HG03469 (cell line): ENCODE measurements around the gene FYN.
"Not testable (repeated sequence)": the region's sequence is repeated elsewhere in the genome, so short reads cannot be mapped to it uniquely, and the experiment has no call there.

Experiments
- ATAC-seq: cut with Tn5 transposase; IDR thresholded peaks from one replicate; pipeline ENCODE4 v1.9.1; 2021; ENCODE audit warnings: mild to moderate bottlenecking, moderate library complexity, moderate number of reproducible peaks; ENCODE audit not compliant: unreplicated experiment

The FYN gene

DNA sequence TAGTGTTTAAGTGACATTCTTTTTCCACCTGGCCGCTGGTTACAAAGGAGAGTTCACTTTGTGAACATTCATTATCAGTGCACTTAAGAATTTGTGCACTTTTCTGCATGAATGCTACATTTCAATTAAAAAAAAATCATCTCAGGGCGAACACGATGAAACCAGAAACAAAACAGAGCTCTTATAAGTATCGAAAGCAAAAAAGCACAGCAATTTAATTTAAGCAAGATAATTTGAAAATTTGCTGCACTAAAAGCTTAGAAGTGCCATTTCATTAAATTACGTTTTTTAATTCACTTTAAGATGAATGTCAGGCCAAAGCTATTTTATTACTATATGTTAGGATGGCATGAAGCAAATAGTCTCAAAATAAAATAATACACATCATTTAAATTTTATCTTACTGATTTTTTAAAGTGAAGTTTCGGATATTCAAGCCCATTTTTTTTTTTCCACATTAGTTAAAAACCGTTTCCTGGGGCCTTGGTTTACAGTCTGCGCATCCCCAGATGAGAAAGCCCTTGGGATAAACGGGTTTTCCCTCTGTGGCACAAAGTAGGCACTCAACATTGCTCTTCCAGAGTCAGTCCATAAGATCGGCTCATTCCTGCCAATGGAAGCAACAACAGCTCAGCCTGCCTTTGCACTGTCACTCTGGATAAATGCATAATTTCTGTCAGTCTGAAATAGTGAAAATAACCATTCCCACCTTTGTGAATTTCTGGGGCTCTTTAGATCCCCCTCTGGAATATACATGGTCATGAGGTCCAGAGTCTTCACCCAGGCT lies 80.1 kb downstream of the FYN start:
- ATAC-seq: no peak

DNA sequence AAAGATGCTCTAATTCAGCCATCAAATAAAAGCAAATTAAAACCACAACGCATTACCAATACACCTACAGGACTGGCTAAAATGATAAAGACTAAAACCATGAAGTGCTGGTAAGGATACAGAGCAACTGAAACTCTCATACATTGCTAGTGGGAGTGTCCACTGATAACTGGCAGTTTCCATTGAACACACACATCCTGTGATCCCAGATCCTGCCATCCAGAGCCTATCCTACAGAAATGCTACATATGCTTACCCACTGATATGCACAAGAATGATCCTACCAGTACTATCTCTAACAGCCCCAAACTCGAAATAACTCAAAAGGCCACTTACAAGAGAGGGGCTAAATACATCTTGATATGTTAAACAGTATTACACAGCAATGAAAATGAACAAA lies 81.0 kb downstream of the FYN start:
- ATAC-seq: no peak

- ATAC-seq: no peak
Measured at GRCh38 chr6:111791415-111791814, 81.8 kb downstream of the FYN start.

GRCh38 chr6:111789598-111789997 lies 83.7 kb downstream of the FYN start:
- no peak for ATAC-seq

GRCh38 chr6:111788379-111789276 lies 84.6 kb downstream of the FYN start:
- ATAC-seq: no peak

DNA sequence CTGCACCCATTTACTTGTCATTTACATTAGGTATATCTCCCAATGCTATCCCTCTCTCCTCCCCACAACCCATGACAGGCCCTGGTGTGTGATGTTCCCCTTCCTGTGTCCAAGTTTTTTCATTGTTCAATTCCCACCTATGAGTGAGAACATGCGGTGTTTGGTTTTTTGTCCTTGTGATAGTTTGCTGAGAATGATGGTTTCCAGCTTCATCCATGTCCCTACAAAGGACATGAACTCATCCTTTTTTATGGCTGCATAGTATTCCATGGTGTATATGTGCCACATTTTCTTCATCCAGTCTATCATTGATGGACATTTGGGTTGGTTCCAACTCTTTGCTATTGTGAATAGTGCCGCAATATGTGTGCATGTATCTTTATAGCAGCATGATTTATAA lies 87.1 kb downstream of the FYN start:
- not testable (repeated sequence) for ATAC-seq

GRCh38 chr6:111784433-111784832 lies 88.8 kb downstream of the FYN start:
- ATAC-seq: no peak

GRCh38 chr6:111782887-111783466 lies 90.3 kb downstream of the FYN start:
- no peak for ATAC-seq

GRCh38 chr6:111782192-111782809 lies 91.0 kb downstream of the FYN start:
- no peak for ATAC-seq

DNA sequence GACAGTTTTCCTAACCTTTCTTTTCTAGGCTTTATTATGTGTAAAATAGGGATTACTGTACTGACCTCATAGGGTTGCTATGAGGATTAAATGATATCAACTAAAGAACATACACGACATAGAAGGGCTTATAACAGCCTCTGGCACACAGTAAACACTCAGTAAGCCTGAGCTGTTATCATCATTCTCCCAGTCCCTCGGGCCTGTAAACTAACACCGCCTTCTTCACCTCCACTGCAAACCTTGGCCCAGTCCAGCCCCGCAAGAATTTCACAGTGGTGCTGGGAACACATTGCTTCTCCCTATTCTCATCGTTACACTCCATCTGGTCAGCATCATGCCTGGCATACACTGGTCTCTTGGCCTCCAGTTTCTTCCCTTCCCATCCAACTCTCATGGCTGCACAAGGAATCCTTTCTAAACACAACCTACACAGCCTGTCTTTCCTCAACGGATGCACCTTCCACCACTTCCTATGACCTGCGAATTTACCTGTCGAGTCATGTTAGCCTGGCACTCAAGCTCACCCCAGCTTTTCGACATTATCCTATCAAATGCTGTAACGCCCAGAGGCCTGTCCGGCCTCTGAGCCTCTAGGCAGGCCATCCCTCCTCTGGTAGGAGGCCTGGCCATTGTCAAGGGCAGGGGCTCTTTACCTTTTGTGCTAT lies 92.1 kb downstream of the FYN start:
- ATAC-seq: no peak

- ATAC-seq: no peak
Measured at GRCh38 chr6:111780393-111780792, 92.9 kb downstream of the FYN start.

DNA sequence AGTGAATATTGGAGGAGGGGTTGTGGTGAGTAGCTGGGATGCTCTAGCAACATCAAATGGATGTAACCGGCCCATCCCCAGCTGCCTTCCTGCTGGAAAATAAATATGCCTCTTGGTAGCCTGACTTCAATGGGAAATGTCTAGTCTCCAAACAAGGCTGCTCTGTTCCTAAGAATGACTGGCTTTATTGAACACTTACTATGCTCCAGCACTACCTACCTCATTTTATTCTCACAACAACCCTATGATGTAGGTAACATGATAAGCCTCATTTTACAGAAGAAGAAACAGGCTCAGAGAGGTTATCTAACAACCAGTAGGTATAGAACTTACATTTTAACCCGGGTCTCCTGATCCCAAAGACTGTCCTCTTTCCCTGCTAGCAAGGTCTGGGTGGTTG lies 93.6 kb downstream of the FYN start:
- ATAC-seq: no peak

- no peak for ATAC-seq
Measured at GRCh38 chr6:111779031-111779430, 94.2 kb downstream of the FYN start.

GRCh38 chr6:111777357-111777756 lies 95.9 kb downstream of the FYN start:
- ATAC-seq: no peak

DNA sequence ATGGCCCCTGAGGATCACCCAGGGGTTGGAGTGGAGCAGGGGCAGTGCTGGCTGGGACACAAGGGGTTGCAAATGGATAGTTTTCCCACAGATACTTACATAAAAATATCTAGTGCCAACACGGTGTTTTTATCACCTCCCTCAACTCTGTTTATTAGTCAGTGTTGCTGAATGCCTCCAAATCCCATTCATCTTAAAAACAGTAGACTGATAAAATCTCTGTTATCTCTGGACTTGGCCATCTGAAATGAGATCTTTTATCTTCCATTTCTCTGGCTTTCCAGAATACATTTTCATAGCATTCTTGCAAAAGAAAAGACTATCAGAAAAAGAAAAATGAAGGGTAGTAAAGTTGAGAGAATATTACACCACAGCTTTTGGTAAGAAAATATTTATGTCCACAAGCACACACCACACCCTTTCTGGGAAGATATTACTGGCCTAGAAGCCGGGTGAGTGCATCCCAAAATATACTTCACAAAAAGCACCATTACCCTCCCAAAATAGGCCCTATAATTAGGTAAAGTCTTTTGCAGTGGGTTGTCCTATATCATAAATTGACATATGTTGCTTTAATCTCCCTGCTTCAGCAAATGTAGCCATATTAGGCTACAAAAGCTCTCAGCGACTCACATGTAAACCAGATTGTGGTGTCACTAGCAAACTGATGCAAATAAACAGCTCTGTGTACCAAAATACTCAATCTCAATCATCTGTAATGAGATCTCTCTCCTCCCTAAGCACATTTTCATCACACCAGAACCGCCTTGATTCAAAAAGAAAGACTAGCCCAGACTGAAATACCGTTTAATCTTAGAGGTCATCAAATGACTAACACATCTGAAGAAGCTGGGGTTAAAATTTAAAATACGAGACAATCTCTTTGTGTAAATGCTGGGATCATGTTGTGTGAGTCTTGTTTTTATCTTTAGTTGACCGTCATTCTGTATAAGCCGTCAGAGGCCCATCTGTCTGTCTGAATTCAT lies 96.7 kb downstream of the FYN start:
- no peak for ATAC-seq

DNA sequence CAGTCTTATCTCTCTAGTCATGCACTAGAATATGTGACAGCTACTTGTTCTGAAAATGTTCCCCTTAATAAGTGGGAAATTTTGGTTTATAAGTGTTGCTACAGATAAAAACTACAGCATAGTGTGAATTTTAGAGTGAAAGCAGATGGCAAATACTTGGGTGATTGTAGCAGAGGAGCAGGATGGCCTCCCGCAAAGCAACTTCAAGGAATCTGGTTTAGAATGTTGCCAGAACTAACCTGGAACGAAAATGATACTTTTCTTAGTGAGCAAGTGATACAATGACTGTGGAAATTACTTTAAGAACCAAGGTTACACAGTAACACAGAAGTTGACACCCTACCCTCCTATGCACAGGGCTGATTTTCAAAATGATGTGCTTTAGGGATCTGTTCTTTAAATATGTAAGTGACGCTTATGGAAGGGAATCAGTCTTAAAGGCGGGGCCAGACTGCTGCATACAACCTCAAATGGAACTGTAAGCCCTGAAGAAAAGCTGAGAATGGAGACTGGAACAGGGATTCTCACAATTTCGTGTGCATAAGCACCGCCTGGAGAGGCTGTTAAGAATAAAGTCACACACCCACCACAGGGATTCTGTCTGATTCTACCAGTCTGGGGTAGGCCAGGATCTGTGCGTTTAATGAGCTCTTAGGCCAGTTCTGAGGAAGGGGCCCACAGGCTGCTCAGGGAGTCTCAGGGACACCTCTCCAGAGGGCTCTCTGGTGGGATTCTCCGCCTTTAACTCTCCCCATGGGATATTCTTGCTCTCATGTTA lies 97.9 kb downstream of the FYN start:
- ATAC-seq: no peak

DNA sequence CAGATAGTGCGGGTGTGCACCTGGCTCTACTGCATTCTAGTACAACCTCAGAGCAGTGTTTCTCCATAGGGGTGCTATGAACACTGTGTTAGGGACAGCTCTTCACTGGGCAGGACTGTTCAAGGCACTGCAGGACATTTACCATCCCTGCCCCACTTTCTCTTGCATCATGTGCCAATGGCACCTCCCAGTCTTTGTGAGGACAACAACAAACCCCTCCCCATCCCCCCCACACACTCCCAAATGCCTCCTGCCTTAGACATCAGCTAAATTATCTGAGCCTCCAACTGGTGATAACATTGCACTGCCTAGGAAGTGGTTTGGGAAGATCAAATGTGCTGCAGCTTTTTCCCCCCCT lies 98.9 kb downstream of the FYN start:
- ATAC-seq: no peak

- ATAC-seq: no peak
Measured at GRCh38 chr6:111773501-111774345, 99.5 kb downstream of the FYN start.
